ENCODE results near the gene CA10.

Gene CA10

DNA sequence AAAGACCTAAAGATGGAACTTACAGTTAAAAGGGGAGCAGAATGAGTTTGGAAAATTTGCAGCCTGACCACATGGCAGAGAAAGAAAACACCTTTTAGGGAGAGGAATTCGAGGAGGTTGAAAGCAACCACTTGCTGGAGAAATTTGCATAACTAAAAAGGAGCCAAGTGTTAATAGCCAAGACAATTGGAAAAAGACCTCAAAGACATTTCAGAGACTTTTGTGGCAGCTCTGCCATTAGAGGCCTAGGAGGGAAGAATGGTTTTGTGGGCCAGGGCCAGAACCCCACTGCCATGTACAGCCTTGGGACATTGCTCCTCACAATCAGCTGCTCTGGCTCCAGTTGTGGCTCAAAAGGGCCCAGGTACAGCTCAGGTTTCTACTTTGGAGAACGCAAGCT lies 559.7 kb downstream of the CA10 start:
- DNase-seq (ENCODE audit: low spot score), result no peak

DNA sequence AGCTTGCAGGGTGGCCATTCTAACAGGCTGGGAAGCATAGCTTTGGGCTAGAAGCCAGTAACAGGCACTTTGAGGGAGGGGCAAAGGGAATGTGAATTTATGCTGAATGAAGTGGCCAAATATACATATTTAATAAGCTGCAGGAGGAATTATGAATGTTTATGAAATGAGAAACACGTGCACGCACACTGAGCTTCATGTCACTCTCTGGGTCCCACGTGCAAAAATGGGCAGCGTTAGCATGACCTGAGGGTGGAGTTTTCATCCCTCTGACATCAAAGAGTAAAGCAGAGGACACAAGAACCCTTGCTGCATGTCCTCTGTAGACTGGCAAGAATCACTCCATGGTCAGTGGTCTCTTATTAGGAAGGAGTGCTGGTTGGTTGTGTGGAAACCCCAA lies 561.2 kb downstream of the CA10 start:
- no peak for DNase-seq (ENCODE audit: low spot score)

DNA sequence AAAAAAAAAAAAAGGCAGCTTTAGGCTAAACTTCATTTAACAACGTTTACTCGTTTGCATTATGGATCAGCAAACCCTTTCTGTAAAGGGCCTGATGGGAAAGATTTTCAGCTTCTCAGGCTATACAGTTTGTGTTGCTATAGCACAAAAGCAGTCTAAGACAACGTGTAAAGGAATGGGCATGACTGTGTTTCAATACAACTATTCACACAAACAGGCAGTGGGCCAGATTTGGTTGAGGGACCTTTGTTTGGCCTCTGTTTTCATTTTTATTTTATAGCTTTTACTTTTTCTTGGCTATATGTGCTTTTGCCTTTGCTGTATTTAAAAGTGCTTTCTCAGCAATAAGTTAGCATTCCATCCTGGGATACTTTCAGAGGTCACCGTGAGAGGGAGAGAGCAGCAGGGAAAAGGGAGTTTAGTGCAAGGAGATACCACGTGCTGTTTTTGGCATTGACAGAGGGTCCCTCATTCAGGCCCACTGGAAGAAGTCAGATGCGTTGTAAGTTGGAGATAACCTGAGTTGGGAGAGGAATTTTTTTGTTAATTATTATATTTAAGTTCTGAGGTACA lies 562.6 kb downstream of the CA10 start:
- no peak for DNase-seq (ENCODE audit: low spot score)

DNA sequence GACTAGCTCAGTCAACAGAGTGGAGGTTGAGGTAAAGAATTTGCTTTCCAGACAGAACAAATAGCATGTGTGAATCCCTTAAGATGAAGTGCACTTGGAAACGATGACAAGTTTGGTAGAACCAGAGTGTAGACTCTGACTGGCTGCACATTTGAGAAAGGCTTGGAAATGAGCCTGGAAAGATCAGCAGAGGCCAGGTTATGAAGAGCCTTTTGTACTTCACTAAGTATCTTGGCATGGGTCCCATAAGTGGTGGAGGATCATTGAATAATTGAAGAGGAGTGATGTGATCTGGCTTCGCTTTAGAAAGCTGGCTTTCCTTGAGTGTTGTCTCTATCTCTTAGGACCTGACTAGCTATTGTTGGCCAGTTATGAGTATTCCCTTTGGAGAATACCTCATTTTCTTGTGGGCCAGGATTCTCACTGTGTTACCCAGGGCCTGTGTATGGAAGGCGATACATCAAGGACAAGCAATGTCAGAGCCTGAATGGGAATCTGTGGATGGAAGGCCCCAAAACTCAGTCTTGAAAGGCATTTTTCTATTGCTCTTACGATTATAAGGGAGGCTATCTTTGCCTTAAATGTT lies 568.4 kb downstream of the CA10 start:
- DNase-seq (ENCODE audit: low spot score), result no peak

DNA sequence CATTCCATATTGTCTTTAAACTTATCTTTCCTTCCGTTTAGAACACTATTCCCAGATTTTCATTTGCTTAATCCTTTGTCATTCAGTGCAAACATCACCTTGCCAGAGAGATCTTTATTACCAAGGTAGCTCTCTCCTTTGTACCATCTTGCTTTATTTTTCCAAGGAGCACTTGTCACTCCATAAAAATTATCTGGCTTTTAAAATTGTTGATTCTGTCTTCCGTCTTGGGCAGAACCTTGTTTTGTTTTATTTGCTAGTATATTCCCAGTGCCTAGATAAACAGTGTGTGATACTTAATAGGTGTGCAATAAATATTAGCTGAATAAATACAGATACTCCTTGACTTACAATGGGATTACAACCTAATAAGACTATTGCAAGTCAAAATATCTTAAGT lies 570.5 kb downstream of the CA10 start:
- no peak for DNase-seq (ENCODE audit: low spot score)

DNA sequence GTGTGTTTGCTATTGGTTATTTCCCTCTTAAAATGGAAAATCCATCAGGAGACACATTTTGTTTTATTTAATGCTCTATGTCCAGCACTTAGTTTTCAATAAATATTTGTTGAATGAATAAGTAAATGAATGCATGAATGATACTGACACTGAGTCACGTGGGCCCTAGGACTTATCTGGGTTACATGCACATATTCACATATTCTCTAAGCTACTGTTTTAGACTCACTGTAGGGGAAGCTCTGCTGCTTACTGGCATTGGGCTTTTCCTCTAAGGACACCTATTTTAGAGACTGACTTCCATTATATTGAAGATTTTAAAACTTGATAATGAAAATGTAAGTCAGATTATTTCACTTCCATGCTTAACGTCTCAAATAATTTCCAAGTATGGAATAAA lies 571.0 kb downstream of the CA10 start:
- DNase-seq (ENCODE audit: low spot score), result no peak

DNA sequence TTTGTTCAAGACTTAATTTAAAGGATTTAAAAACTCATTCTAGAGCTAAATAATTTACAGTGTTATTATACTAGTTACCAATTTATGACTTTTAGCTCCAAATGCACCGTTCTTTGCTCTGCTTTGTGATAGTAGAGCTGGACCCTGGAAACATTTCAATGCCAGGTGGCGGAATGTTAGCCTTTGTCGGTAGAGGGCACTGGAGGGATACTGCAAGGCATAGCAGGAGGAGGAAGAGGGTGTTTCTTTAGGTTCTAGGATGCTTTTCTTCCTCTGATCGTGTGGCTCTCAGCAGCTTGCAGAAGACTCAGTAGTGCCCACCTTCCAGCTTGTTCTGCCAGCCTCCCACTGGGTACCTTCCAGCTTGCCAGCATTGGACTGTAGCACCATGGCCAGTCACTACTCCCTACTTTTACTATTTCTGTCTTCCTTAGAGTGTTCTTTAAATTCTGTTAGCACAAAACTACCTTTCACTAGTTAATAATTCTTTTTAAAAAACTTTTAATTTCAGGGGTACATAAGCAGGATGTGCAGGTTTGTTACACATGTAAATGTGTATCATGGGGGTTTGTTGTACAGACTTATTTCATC lies 572.9 kb downstream of the CA10 start:
- no peak for DNase-seq (ENCODE audit: low spot score)

DNA sequence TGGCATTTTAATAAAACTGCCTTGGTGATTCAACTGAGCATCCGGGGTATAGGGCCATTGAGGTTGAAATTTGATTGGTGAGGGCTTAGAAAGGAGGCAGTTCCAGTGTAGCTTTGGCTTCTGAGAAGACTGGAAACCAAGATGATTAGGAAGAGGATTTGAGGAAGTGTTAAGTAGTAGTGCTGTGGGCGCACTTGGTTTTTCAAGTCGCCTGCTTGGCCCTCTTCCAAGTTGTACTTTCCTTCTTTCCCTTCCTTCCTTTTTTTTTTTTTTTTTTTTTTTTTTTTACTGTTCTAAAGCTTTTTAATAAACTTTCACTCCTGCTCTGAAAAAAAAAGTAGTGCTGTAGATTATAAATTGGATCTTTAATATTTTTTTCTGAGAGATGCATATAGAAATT lies 577.6 kb downstream of the CA10 start:
- DNase-seq (ENCODE audit: low spot score), result no peak

Data from putamen (tissue), 1 donor.